HT-29 (cell line): Measurements from ENCODE around the gene YTHDF1. TPM values are rescaled to one million over a fixed set of nuclear protein-coding genes. Genes with fewer than 3 reads are reported as not detected.

Experiments
- DNase-seq: peaks from one replicate; pipeline ENCODE4 v3.0.0-alpha.2; 2015; ENCODE audit warnings: low spot score
- total RNA-seq: library from RNA; depleted of rRNA; stranded (reverse); fragments of >200 nt; shearing (Covaris generic); gene quantifications from 2 replicates; pipeline ENCODE4 v1.2.3, GENCODE V29; 2014; rRNA removed

Gene YTHDF1
- total RNA-seq = 47.2 and 53.6 TPM in 2 replicates

DNA sequence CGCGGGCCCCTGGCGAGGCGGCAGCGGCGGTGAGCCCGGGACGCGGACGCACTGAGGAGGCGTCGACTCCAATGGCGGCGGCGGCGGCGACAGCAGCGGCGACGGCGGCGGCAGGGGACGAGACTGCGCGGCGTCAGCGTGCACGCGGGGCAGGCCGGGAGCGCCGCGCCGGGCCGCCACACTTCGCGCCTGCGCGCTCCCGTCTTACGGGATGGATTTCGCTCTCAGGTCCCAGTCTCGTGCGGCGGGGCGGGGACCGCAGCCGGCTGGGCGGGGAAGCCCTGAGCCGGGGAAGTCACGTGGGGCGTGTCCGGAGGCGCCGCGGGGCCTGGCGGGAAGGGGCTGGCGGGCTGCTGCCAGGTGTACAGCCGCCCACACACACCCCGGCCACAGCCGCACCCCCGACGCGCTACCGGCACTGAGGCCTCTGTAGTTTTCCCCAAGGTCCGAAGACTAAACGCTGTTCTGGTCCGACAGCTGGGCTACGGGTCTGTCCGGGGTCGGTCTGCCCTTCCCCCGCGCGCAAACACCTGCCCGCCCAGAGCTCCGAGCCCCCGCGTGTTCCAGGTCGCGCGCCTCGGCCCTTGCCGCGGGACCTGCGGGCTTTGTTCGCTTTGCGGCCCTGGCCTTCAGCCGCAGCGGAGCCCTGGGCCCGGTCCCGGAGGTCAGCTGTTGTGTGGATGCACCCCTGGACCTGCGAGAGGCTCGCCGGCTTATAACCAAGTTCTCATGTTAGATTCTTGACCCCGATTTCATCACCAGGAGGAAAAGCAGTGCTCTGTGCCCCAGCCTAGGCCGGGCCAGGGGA, at the start of gene YTHDF1:
TSS of gene YTHDF1 (minus strand) at position 91 of the 808 bp plus-strand sequence. CDS start 239 bp downstream, outside the sequence.
- peak; percentile 99 for DNase-seq

GRCh38 chr20:63264519-63264918, 48.6 kb upstream of the YTHDF1 start:
- DNase-seq = no peak

- DNase-seq = no peak
These were observed 48.1 kb upstream of the YTHDF1 start for GRCh38 chr20:63264000-63264399.

- no peak for DNase-seq
These were observed 46.9 kb upstream of the YTHDF1 start for GRCh38 chr20:63262836-63263235.

DNA sequence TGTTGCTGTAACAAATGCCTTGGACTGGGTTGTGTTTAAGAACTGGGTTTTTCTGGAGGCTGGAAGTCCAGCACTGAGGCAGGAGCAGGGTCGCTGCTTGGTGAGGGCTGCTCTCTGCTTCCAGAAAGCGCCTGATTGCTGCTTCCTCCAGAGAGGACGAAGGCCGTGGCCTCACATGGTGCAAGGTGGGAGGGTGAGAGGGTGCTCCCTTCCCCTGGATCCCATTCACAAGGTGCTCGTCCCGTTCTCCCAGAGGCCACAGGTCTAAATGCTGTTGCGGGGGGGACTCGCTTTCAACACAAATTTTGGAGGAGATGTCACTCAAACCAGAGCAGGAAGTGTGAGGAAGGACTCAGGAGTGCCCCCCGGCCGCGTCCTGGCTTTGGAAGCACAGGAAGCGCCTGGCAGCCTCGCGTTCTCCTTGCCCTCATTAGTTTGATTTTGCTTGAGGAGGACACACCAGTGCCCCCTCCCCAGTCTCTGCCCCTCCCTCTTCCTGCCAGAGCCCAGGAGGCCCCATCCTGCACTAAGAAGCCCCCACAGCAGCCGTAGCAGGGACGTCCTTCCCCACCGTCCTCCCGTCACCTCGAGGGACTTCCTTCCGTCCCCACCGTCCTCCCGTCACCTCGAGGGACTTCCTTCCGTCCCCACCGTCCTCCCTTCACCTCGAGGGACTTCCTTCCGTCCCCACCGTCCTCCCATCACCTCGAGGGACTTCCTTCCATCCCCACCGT, 46.0 kb upstream of the YTHDF1 start:
- no peak for DNase-seq

- no peak for DNase-seq
These were observed 45.3 kb upstream of the YTHDF1 start for GRCh38 chr20:63261060-63261794.

GRCh38 chr20:63260521-63260920, 44.6 kb upstream of the YTHDF1 start:
- DNase-seq = no peak

- DNase-seq = no peak
These were observed 44.0 kb upstream of the YTHDF1 start for GRCh38 chr20:63259734-63260460.

- DNase-seq = no peak
These were observed 42.9 kb upstream of the YTHDF1 start for GRCh38 chr20:63258781-63259180.

GRCh38 chr20:63257629-63258028, 41.7 kb upstream of the YTHDF1 start:
- DNase-seq = no peak

DNA sequence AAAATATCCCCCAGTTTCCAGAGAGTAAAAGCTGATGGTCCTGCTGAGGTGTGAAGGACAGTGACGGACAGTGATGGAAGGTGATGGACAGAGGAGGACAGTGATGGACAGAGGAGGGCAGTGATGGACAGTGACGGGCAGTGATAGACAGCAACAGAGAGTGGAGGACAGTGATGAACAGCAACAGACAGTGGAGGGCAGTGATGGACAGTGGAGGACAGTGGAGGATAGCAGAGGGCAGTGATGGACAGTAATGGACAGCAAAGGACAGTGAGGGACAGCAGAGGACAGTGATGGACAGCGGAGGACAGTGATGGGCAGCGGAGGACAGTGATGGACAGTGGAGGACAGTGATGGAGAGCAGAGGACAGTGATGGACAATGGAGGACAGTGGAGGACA, 41.0 kb upstream of the YTHDF1 start:
- DNase-seq = no peak

GRCh38 chr20:63255931-63256704, 40.2 kb upstream of the YTHDF1 start:
- no peak for DNase-seq

DNA sequence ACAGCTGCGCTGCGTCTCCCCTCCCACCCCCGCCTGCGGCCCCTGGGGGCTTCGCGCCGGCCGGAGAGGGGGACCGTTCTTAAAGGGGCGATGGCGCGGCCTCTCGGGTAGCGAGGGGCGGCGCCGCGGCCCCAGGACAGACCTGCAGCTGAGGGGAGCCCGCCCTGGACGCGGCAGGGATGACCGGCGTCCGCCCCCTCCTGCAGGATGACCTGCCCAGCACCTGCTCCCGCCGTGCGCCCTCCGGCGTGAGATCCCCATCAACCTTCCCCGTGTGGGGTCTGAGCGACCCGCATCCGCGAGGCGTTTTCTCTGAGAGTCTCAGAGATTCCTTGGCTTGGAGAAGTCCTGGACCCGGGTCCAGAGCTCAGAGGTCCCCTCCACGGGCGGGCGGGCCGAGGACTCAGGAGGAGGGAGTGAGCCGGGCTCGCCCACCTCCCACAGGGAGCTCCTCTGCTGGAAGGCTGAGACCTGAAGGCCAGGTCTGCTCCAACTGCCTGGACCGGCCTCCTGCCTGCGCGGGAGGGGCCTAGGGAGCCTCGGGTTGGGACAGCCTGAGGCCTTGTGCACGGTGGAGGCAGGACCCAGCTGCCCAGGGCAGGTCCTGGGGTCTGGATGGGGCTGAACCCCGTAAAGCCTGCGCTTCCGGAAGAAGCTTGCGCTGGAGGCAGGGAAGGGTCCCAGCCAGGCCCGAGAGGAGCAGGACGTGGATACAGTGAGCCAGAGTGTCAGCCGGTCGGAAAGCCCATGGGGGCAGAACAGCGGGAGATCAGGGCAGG, 38.9 kb upstream of the YTHDF1 start:
- DNase-seq = no peak

GRCh38 chr20:63254232-63254605, 38.3 kb upstream of the YTHDF1 start, which contains the start of gene NKAIN4:
Gene NKAIN4 (minus strand): TSS chr20:63254463. CDS start chr20:63254450, 13 bp downstream.
- no peak for DNase-seq

DNA sequence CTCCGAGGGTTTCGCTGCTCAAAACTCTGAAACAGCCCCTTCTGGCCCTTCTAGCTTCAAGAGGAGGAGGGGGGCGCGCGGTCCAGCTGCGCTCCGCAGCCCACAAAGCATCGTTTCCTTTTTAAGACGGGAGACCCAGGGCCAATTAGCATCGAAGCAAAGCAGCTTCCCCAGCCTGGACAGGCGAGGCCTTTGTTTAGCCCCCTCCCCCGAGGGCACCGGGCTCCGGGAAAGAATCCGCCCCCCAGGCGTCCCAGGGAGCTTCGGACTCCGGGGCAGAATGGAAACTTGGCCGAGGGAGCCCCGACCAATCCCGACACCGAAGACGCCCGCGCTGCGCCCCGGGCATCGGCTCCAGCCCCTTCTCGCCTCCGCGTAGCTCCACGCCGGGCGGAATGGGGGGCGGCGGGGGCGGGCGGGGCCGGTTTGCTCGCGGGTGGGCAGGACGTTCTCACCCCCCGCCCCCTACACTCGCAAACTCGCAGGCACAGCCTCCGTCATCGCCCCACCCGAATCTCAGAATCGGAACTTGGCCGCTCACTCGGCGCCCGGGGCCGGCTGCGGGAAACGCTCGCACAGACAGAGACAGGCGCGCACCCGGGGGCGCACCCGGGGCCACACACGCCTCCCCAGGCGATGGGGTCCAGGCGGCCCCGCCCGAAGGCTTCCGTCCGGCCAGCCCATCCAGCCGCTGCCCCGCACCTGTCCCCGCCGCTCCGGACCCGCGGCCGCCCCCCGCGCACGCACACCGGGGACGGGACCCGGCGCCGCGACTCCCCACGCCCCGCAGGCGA, 37.7 kb upstream of the YTHDF1 start:
- no peak for DNase-seq

- DNase-seq = no peak
These were observed 37.1 kb upstream of the YTHDF1 start for GRCh38 chr20:63253065-63253437.

- DNase-seq = no peak
These were observed 36.4 kb upstream of the YTHDF1 start for GRCh38 chr20:63252284-63252711.

- DNase-seq = peak; percentile 40
These were observed 35.4 kb upstream of the YTHDF1 start for GRCh38 chr20:63251350-63251749.

GRCh38 chr20:63249891-63250290, 34.0 kb upstream of the YTHDF1 start:
- no peak for DNase-seq
